ENCODE measurements around the gene HOXD8.

HOXD8 gene

GRCh38 chr2:176117162-176117822 lies 12.2 kb upstream of the HOXD8 start:
- no peak for DNase-seq

- no peak for DNase-seq
These were observed 11.6 kb upstream of the HOXD8 start for GRCh38 chr2:176117823-176118371.

- peak; percentile 35 to 38 for DNase-seq
These were observed 10.7 kb upstream of the HOXD8 start for GRCh38 chr2:176118601-176119339.

- DNase-seq, result no peak
These were observed 8.9 kb upstream of the HOXD8 start for GRCh38 chr2:176120364-176121189.

GRCh38 chr2:176121190-176122051 lies 8.1 kb upstream of the HOXD8 start:
- DNase-seq, result no peak

DNA sequence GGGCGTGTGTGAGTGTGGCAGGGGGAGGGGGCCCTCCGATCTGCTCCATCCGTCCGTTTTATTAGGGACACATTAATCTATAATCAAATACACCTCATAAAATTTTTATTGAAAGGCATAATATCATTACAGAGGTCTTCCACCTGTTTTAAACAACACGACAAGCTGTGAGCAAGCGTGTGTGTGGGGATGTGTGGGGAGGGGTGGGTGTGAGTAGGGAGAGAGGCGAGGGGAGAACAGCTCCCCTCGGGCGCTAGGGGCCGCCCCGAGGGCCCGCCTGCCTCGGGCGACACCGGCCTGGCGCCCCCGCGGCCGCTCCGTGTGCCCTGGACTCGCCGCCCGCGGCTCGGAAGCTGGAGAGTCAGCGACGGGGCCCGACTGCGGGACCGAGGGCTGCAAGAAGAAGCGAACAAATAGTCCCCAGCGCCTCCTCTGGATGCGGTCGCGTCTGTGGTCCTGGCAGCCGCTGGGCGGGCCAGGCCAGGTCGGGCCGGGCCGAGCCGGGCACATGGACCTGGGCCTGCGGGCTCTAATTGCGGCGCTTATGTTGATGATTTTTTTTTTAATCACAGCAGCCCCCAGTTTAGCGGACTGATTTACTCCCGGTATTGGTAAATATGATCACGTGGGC lies 7.3 kb upstream of the HOXD8 start:
- DNase-seq, result peak; percentile 55 to 82

DNA sequence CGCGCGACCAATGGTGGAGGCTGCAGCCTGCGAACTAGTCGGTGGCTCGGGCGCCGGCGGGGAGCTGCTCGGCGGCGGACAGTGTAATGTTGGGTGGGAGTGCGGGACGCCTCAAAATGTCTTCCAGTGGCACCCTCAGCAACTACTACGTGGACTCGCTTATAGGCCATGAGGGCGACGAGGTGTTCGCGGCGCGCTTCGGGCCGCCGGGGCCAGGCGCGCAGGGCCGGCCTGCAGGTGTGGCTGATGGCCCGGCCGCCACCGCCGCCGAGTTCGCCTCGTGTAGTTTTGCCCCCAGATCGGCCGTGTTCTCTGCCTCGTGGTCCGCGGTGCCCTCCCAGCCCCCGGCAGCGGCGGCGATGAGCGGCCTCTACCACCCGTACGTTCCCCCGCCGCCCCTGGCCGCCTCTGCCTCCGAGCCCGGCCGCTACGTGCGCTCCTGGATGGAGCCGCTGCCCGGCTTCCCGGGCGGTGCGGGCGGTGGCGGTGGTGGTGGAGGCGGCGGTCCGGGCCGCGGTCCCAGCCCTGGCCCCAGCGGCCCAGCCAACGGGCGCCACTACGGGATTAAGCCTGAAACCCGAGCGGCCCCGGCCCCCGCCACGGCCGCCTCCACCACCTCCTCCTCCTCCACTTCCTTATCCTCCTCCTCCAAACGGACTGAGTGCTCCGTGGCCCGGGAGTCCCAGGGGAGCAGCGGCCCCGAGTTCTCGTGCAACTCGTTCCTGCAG lies 6.7 kb upstream of the HOXD8 start, which contains the start of gene HOXD9:
Gene HOXD9 (plus strand): TSS at position 37 of the 728 bp plus-strand sequence. CDS start 50 bp downstream, at position 87.
- no peak for DNase-seq

DNA sequence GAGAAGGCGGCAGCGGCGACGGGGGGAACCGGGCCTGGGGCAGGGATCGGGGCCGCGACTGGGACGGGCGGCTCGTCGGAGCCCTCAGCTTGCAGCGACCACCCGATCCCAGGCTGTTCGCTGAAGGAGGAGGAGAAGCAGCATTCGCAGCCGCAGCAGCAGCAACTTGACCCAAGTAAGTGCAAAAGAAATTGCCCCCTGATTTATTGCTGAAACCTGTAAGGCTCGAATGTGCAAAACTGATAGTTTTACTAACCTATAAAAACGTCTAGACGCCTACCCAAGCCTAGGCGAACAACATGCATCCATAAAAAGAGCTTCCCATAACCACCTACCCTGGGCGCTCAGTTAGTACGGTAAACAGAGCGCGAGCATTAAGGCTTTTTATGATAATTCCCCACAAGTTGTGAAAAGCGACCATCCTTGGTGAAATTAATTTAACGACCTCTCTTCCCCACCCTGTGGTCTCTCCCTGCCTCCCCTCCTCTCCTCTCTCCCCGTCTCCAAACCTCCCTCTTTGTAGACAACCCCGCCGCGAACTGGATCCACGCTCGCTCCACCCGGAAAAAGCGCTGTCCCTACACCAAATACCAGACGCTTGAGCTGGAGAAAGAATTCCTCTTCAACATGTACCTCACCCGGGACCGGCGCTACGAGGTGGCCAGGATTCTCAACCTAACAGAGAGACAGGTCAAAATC lies 5.9 kb upstream of the HOXD8 start:
- DNase-seq, result no peak

GRCh38 chr2:176124110-176124946 lies 5.2 kb upstream of the HOXD8 start:
- DNase-seq, result no peak

DNA sequence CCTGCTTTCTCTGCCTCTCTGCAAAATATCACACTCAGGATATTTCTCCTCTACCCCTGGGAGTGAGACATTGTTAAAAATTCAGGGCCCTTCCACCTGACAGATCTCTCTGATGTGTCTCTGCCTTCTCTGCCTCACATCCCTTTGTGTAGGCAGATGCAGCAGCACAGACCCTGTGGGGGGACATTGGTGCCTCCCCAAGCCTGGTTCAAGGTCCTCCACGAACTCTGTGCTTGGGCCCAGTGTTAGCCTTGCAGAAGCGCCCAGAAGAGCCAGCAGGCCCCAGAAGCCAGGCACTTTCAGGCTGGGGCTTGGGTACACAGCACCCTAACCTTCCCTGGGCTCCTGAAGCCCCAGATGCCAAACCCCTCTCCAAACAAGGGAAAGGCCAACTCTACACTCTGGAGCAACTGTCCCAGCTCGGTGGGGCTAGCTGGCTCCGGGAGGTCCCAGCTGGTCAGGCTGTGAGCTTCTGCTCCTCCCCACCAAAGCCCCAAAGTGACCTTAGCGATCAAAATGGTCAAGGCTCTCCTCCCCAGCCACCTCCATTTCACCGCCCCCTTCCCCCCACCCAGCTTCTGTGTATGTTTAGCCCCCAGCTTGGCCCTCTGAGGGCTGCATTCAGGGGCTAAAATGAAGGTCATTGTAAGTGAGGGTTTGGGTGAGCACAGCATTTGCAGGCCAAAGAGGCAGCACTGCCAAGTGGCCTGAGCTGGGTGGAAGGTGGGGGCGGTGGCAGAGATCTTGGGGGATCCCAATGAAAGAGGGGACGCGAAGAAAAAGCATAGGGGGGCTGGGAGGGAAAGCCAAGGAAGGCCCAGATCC lies 4.3 kb upstream of the HOXD8 start:
- DNase-seq, result no peak

DNA sequence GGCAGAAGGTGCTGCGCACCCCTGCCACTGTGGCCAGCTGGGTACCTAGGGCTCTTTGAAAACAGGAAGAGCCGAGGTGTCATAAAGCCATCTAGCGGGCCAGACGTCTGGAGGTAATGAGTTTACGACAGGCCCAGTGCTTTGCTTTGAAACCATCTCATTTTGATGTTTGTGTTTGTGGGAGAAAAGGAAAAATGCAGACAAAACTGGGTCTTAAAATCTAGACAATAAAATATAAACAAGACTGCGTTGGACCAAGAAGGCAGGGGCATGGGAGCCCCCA lies 3.8 kb upstream of the HOXD8 start:
- no peak for DNase-seq

DNA sequence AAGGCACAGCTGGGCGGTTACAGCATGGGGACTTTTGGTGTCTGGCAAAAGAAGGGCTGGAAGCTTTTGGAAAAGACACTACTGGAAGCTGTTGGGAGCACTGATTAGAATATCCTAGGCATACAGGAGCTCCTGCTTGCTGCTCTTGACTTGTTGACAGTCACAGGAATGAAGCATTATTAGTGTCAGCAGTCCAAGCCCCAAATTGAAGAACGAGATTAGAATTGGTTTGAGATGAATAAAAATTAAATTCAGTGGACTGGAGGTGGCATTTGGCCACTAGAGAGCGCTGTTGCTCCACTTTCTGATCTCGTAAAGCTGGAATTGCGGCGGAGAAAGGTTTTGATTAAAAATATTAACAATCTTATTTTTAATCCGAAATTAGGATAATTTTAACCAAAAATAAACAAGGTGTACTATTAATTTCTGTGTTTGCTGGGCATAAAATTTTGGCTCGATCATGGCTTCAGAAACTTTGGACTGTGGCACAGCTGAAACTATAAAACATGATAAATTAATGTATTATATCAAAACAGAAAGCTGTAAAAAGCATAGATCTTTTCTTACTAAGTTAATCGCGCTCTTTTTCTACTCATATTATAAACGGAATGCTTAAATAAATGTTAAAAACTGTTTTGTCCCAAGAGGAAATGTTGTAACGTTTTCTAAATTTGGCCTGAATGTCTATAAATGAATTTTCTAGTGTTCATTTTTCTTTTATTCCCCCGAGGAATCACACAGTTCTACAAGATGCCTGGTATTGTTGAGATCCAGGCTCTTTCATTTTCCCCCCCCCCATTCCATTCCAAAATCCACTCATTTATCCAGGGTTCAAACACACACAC lies 2.4 kb upstream of the HOXD8 start:
- DNase-seq, result peak in 1 of 2 experiments; percentile 53

- DNase-seq, result no peak
These were observed 1.8 kb upstream of the HOXD8 start for GRCh38 chr2:176127774-176128072.

- no peak for DNase-seq
These were observed 1.1 kb upstream of the HOXD8 start for GRCh38 chr2:176128172-176128981.

- peak in 1 of 2 experiments; percentile 64 for DNase-seq
These were observed 275 bp downstream of the HOXD8 start for GRCh38 chr2:176129813-176130146.

- DNase-seq, result peak in 1 of 2 experiments; percentile 50
These were observed 847 bp downstream of the HOXD8 start for GRCh38 chr2:176130147-176130956.

Data from SW 1271 (cell line).